Measurements from ENCODE around the gene LNPEP. TPM values are rescaled to one million over a fixed set of nuclear protein-coding genes. Genes with fewer than 3 reads are reported as not detected.
A peak's percentile ranks its signal among the peaks of the same experiment; 100 is the strongest.

Gene LNPEP
- total RNA-seq, 2 experiments from 2014 or later, result 44.7 to 45.8 TPM

DNA sequence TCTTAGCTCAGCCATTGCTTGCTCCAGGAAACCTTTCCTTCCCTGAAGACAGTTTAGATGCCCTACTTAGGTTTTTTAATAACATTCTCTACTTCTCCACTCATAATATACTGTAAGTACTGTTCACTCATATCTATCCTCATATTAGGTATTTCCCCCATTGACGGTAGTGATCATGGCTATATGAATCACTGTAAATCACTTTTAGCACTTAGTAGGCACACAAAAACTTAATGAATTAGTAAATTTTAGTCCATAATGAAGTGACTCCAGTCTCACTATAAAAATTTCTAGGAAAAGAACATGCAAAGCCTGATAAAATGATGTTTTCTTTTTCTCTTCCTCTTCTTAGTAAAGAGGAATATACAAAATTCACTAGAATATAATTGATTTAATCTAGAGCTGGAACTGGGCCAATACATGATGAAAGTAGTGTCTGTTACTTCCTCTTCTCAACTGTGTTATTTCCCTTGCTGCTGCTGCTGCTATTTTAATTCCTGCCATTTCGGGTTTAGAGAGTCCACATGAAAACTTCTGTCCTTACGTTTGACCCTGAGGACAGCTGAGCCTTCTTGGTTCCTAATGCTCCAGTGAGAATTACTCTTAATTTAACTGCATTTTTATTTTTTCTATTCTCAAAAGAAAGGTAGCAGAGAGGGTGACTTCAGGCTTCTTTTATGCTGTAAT, 73.5 kb downstream of the LNPEP start:
- no peaks in the 10 kb centered on the region for H3K27me3 Mint-ChIP-seq
- H3K4me3 Mint-ChIP-seq, result no peak overlapping the region
- H3K36me3 Mint-ChIP-seq, result peaks cover 23% of the 10 kb centered on the region
- no peaks in the 10 kb centered on the region for H3K9me3 Mint-ChIP-seq
- ChIA-PET POLR2A (no interaction called here), CTCF (interaction anchor here (0.6 to 1.4 kb wide), 4 partner anchors 12 to 229 kb away, joined by 3 to 5 read pairs (median 4); no protein-coding TSS in a partner anchor)
- DNase-seq, result no peak
- peak overlapping the region; percentile 47 for H3K27ac Mint-ChIP-seq
- peaks cover 19% of the 10 kb centered on the region for H3K4me1 Mint-ChIP-seq (ENCODE audit: low read depth)
- intact Hi-C loops (cut with micrococcal nuclease), result loop anchor here (1.0 to 2.0 kb wide), 2 partner anchors 52 to 73 kb away; partner anchors contain the start of gene LNPEP

DNA sequence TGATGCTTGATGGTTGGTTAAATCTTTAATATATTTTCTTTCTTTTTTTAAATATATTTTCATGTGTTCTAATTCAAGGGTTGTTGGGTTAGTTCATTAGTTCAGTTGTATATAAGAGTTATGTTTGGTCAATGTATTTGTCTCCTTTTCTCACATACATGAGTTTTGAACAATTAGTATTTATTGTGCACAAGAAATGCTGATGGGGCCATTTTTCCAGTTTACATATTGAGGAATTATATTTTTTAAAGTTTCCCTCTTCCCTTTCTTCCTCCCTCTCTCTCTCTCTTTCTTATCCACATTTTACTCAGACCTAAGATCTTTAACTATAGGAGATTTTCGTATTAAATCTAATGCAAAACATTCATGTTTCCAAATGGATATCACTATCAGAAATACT, 74.0 kb downstream of the LNPEP start:
- no peaks in the 10 kb centered on the region for H3K9me3 Mint-ChIP-seq
- H3K27me3 Mint-ChIP-seq, result no peaks in the 10 kb centered on the region
- ChIA-PET CTCF (interaction anchor here (1.4 to 2.2 kb wide), 2 partner anchors 141 to 151 kb away, joined by 5 to 8 read pairs; no protein-coding TSS in a partner anchor), POLR2A (no interaction called here)
- intact Hi-C loops (cut with micrococcal nuclease), result loop anchor here (1.0 to 2.0 kb wide), 2 partner anchors 53 to 73 kb away; partner anchors contain the start of gene LNPEP
- H3K36me3 Mint-ChIP-seq, result peaks cover 22% of the 10 kb centered on the region
- no peak overlapping the region for H3K4me3 Mint-ChIP-seq
- H3K4me1 Mint-ChIP-seq (ENCODE audit: low read depth), result peaks cover 14% of the 10 kb centered on the region
- H3K27ac Mint-ChIP-seq, result no peak overlapping the region
- no peak for DNase-seq

DNA sequence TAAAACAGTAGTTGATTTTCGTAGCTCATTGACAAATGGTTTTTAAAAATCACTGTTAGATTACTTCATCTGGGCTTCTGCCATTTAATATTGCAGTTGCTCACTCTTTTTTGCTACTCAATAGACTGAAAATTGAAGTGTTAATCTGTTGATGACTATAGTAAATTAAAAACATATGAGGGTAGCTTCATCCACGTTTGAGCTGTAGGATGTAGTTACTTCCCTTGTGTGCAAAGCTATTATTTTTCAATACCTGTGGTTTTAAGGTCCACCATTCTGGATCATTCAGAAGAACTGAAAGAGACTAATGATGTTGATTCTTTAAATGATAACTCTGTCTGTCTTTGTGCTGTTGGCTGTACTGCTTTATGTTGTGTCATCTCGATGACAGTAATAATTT, 74.7 kb downstream of the LNPEP start:
- Mint-ChIP-seq H3K27ac (no peak overlapping the region), H3K4me1 (ENCODE audit: low read depth) (peaks cover 13% of the 10 kb centered on the region), H3K27me3 (no peaks in the 10 kb centered on the region), H3K36me3 (peaks cover 25% of the 10 kb centered on the region), H3K9me3 (no peaks in the 10 kb centered on the region), H3K4me3 (no peak overlapping the region)
- ChIA-PET POLR2A (no interaction called here), CTCF (interaction anchor here (0.6 to 2.2 kb wide), 5 partner anchors 14 to 150 kb away, joined by 3 to 8 read pairs (median 4); no protein-coding TSS in a partner anchor)
- intact Hi-C loops (cut with micrococcal nuclease), result no loop called here
- DNase-seq, result no peak

DNA sequence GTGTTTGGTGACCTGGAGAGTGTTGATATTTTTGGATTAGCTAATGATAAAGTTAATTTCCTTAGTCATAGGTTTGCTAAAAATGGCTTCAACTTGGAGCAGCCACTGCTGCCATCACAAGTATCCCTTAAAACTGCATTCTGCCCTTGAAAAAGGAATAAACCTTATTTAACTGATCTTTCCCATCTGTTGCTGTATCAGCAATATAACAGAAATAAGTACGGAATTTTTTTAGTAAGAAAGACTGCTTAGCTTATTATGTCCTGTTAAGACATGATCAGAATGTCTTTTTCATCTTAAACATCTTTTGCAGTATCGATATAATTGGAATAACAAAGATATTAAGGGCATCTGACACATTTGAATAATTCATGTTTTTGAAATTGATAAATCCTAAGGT, 75.7 kb downstream of the LNPEP start:
- Mint-ChIP-seq H3K9me3 (no peaks in the 10 kb centered on the region), H3K36me3 (peaks cover 24% of the 10 kb centered on the region), H3K4me1 (ENCODE audit: low read depth) (peaks cover 13% of the 10 kb centered on the region), H3K27ac (no peak overlapping the region), H3K27me3 (no peaks in the 10 kb centered on the region), H3K4me3 (no peak overlapping the region)
- POLR2A ChIA-PET, result no interaction called here
- CTCF ChIA-PET, result interaction anchor here (1.4 to 2.2 kb wide), 2 partner anchors 15 to 150 kb away, joined by 6 to 8 read pairs; no protein-coding TSS in a partner anchor
- no peak for DNase-seq
- intact Hi-C loops (cut with micrococcal nuclease), result no loop called here

DNA sequence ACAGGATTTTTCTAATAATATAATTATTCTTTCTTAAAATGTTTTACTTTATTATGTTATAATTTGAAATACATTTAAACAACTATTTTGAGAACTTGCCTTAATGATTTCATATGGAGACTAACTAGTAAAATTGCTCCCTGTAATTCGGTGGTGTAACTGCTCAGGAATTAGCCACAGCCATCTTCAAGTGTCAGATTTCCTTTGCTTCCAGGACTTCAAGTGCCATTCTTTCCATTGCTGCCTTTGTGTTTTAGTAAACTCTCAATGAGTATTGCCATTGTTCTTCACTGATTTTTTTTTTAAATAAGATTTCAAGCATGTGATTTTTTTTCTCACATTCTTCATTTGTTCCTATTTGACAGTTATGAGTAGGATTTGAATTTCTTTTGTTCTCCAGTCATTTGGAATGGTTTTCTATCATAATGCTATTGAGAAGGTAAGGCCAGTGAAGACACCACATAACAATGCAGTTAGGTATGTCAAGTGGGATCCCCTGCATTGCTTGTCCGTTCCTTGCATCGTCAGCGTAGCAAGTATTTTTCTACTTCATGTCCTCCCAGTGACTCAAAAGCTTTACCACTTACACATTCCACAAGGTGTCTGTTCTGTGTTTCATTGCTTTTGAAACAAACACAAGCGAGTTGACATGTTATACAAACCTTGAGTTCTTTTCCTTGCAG, 83.7 kb downstream of the LNPEP start:
- Mint-ChIP-seq H3K4me1 (ENCODE audit: low read depth) (peaks cover 12% of the 10 kb centered on the region), H3K36me3 (peaks cover 37% of the 10 kb centered on the region), H3K27ac (no peak overlapping the region), H3K4me3 (no peak overlapping the region), H3K27me3 (no peaks in the 10 kb centered on the region), H3K9me3 (no peaks in the 10 kb centered on the region)
- POLR2A ChIA-PET, result no interaction called here
- intact Hi-C loops (cut with micrococcal nuclease), result no loop called here
- CTCF ChIA-PET, result interaction anchor here (1.3 to 1.8 kb wide), 2 partner anchors 30 to 151 kb away, joined by 3 to 4 read pairs; no protein-coding TSS in a partner anchor
- no peak for DNase-seq

DNA sequence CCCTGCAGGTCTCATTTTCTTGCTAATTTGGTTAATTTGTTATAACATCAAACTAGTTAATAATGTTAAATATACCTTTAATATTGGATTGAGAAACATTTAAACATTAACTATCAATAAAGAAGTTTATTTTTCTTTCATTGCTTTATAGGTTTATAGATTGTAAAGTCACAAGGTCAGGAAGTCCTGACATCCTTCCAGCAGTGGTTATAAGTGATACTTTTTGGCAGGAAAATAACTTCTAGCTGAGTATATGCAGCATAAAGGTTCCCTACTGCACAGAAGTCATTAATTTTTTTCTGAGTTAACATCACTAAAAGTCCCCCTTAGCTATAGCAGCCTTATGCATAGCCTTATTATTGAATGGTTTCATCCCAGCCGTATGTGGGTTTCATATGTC, 85.5 kb downstream of the LNPEP start:
- no peak overlapping the region for H3K4me3 Mint-ChIP-seq
- peaks cover 31% of the 10 kb centered on the region for H3K36me3 Mint-ChIP-seq
- CTCF ChIA-PET, result interaction anchor here (1.0 to 1.8 kb wide), 2 partner anchors 28 to 152 kb away, joined by 3 to 4 read pairs; no protein-coding TSS in a partner anchor
- peaks cover 12% of the 10 kb centered on the region for H3K4me1 Mint-ChIP-seq (ENCODE audit: low read depth)
- no peaks in the 10 kb centered on the region for H3K27me3 Mint-ChIP-seq
- DNase-seq, result no peak
- no peaks in the 10 kb centered on the region for H3K9me3 Mint-ChIP-seq
- no peak overlapping the region for H3K27ac Mint-ChIP-seq
- POLR2A ChIA-PET, result no interaction called here
- intact Hi-C loops (cut with micrococcal nuclease), result no loop called here

DNA sequence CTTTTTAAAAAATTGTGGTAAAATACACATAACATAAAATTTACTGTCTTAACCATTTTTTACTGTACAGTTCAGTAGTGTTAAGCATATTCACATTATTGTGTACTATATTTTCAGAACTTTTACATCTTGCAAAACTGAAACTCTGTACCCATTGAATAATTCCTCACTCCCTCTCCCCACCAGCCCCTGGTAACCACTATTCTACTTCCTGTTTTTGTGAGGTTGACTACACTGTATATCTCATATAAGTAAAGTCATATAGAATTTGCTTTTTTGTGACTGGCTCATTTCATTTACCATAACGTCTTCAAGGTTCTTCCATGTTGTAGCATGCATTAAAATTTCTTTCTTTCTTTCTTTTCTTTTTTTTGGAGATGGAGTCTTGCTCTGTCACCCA, 87.0 kb downstream of the LNPEP start:
- Mint-ChIP-seq H3K27ac (no peak overlapping the region), H3K4me3 (no peak overlapping the region), H3K4me1 (ENCODE audit: low read depth) (peaks cover 12% of the 10 kb centered on the region), H3K27me3 (no peaks in the 10 kb centered on the region), H3K36me3 (peaks cover 34% of the 10 kb centered on the region), H3K9me3 (no peaks in the 10 kb centered on the region)
- CTCF ChIA-PET, result interaction anchor here (1.0 kb wide), 1 partner anchor 139 kb away, joined by 3 read pairs; no protein-coding TSS in a partner anchor
- intact Hi-C loops (cut with micrococcal nuclease), result no loop called here
- no peak for DNase-seq
- POLR2A ChIA-PET, result no interaction called here

DNA sequence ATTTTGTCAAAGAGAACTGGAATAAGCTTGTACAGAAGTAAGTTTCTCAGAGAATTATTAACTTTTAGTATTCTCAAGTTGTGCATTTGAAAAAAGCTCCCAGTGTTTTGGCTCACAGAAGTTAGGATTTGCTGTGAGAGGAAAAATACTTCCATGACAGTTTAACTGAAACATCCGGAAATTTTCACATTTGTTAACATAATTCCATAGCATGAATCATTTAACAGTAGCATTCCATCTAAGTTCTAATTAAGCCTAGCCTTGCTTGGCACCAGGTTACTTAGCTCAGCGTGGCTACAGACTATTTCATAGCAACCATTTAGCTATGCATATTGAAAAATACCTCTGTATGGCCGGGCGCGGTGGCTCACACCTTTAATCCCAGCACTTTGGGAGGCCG, 90.8 kb downstream of the LNPEP start:
- intact Hi-C loops (cut with micrococcal nuclease), result no loop called here
- Mint-ChIP-seq H3K27ac (no peak overlapping the region), H3K27me3 (no peaks in the 10 kb centered on the region), H3K36me3 (peaks cover 46% of the 10 kb centered on the region), H3K4me3 (no peak overlapping the region), H3K9me3 (no peaks in the 10 kb centered on the region), H3K4me1 (ENCODE audit: low read depth) (peaks cover 11% of the 10 kb centered on the region)
- CTCF ChIA-PET, result interaction anchor here (1.1 kb wide), 1 partner anchor 158 kb away, joined by 3 read pairs; no protein-coding TSS in a partner anchor
- no peak for DNase-seq
- POLR2A ChIA-PET, result no interaction called here

DNA sequence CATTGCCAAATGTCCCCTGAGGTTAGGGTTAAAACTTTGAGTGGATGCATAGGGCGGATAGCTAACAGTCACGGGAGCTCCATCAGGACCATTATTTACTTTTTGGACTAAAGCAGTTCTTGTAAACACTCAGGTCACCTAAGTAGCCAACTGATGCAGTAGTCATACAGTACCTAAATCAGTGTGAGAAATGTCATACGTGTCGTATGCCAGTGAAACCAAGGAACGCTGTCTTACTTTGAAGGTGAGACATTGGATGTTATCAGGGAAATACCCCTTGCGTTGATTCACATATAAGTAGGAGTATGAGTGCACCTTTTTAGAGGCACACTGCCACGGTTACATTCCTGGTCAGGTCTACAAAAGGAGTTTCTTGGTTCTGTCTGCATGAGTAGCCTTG, 101.9 kb downstream of the LNPEP start:
- no peaks in the 10 kb centered on the region for H3K4me1 Mint-ChIP-seq (ENCODE audit: low read depth)
- no peak overlapping the region for H3K4me3 Mint-ChIP-seq
- POLR2A ChIA-PET, result no interaction called here
- DNase-seq, result no peak
- CTCF ChIA-PET, result interaction anchor here (1.4 kb wide), 1 partner anchor 124 kb away, joined by 3 read pairs; no protein-coding TSS in a partner anchor
- H3K27me3 Mint-ChIP-seq, result no peaks in the 10 kb centered on the region
- H3K36me3 Mint-ChIP-seq, result peaks cover 8% of the 10 kb centered on the region
- no peaks in the 10 kb centered on the region for H3K9me3 Mint-ChIP-seq
- H3K27ac Mint-ChIP-seq, result no peak overlapping the region
- intact Hi-C loops (cut with micrococcal nuclease), result no loop called here

DNA sequence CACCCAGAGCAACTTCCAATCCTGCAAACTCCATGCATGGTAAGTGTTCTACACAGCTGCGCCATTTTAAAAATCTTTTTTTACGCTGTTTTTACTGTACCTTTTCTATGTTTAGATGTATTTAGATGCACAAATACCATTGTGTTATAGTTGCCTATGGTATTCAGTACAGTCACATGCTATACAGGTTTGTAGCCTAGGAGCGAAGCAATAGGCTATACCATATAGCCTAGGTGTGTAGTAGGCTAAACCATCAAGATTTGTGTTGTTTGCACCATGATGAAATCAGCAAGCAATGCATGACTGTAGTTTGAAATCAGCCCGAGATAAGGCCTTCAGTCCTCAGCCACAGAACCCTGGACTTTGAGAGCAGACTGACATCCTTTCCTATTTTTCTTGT, 105.4 kb downstream of the LNPEP start:
- intact Hi-C loops (cut with micrococcal nuclease), result no loop called here
- Mint-ChIP-seq H3K27ac (no peak overlapping the region), H3K9me3 (no peaks in the 10 kb centered on the region), H3K36me3 (no peaks in the 10 kb centered on the region), H3K4me3 (no peak overlapping the region), H3K27me3 (no peaks in the 10 kb centered on the region), H3K4me1 (ENCODE audit: low read depth) (no peaks in the 10 kb centered on the region)
- ChIA-PET POLR2A (no interaction called here), CTCF (interaction anchor here (1.0 to 1.7 kb wide), 3 partner anchors 101 to 123 kb away, joined by 3 to 7 read pairs (median 3); partner anchors contain the start of gene LIX1)
- DNase-seq, result no peak

DNA sequence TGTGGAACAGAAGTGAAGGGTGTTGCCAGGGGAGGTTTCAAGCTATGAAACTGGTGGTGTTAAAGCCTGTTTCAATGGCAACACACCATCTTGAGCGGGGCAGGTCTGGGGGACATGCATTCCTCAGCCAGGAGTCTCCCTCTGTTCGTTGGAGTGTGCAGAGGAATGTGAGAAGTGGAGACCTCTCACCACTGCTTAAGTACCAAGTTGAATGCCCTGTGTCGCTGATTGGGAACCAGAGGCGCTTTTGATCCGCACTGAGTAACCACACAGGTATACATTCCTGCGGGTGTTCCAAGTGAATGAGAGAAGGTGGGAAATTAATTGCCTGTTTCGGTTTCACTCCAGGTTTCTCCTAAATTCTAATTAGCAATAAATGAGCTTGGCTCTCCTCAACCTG, 107.1 kb downstream of the LNPEP start:
- H3K27ac Mint-ChIP-seq, result no peak overlapping the region
- intact Hi-C loops (cut with micrococcal nuclease), result no loop called here
- DNase-seq, result no peak
- POLR2A ChIA-PET, result no interaction called here
- no peaks in the 10 kb centered on the region for H3K36me3 Mint-ChIP-seq
- CTCF ChIA-PET, result interaction anchor here (2.2 to 5.4 kb wide), 2 partner anchors 100 to 120 kb away, joined by 4 to 29 read pairs; partner anchors contain the start of gene LIX1
- no peaks in the 10 kb centered on the region for H3K9me3 Mint-ChIP-seq
- H3K4me3 Mint-ChIP-seq, result no peak overlapping the region
- H3K27me3 Mint-ChIP-seq, result no peaks in the 10 kb centered on the region
- no peaks in the 10 kb centered on the region for H3K4me1 Mint-ChIP-seq (ENCODE audit: low read depth)

DNA sequence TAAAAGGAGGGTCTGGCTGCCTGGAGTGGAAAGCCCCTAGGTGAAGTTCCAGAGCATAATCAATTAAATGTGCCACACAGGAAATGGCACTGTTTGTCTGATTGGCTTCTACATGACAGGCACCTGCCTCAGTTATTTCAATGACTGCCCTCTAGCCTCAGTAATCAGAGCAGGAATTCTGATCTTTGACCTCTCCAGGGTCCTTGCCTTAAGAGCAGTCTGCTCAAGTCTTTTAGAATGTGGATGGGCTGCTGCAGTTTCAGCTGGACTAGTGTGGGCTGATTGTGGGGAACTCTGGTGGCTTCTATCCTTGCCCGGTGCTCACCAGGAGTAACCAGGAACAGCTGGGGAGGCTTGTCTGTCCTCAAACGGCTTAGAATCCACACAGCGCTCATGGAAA, 107.6 kb downstream of the LNPEP start:
- ChIA-PET POLR2A (no interaction called here), CTCF (interaction anchor here (2.2 to 5.4 kb wide), 2 partner anchors 99 to 119 kb away, joined by 4 to 29 read pairs; partner anchors contain the start of gene LIX1)
- H3K27ac Mint-ChIP-seq, result no peak overlapping the region
- H3K4me1 Mint-ChIP-seq (ENCODE audit: low read depth), result no peaks in the 10 kb centered on the region
- intact Hi-C loops (cut with micrococcal nuclease), result no loop called here
- no peak for DNase-seq
- no peaks in the 10 kb centered on the region for H3K9me3 Mint-ChIP-seq
- H3K4me3 Mint-ChIP-seq, result no peak overlapping the region
- H3K27me3 Mint-ChIP-seq, result no peaks in the 10 kb centered on the region
- H3K36me3 Mint-ChIP-seq, result no peaks in the 10 kb centered on the region

Measured in activated CD4-positive, alpha-beta memory T cell treated with anti-CD3 and anti-CD28 coated beads for 36 hours (primary cell).